AG09309 (cell line): ENCODE data around the gene MACF1.

Experiments used
- DNase-seq: peaks from one replicate; pipeline ENCODE4 v3.0.0-alpha.2; 2010; ENCODE audit warnings: low read depth
- H3K4me3 ChIP-seq: 2 replicates; pipeline ENCODE4 v1.5.1; 2011; ENCODE audit warnings: mild to moderate bottlenecking, low read depth, low read length, moderate library complexity; ENCODE audit not compliant: control insufficient read depth
- CTCF ChIP-seq: IDR thresholded peaks from 2 replicates; pipeline ENCODE4 v1.5.1; 2011; ENCODE audit warnings: mild to moderate bottlenecking, low read depth, low read length, inconsistent platforms; ENCODE audit not compliant: insufficient read depth, control insufficient read depth; ENCODE audit errors: missing control alignments

The MACF1 gene

GRCh38 chr1:39381839-39382238 is 177.3 kb downstream of the MACF1 start:
- no peak for DNase-seq
- no peak overlapping the region for H3K4me3 ChIP-seq
- no peak for TF ChIP-seq CTCF

GRCh38 chr1:39384305-39384704 is 179.8 kb downstream of the MACF1 start:
- no peak overlapping the region for H3K4me3 ChIP-seq
- no peak for TF ChIP-seq CTCF
- no peak for DNase-seq

GRCh38 chr1:39385067-39385988 is 180.8 kb downstream of the MACF1 start:
- no peak for TF ChIP-seq CTCF
- DNase-seq = no peak

GRCh38 chr1:39386997-39387396 is 182.5 kb downstream of the MACF1 start:
- DNase-seq = no peak
- no peak overlapping the region for H3K4me3 ChIP-seq
- TF ChIP-seq CTCF = no peak

More at GRCh38 chr1:39385067-39385988, 180.8 kb downstream of the MACF1 start:
- no peak overlapping the region for H3K4me3 ChIP-seq

GRCh38 chr1:39387452-39387851 is 183.0 kb downstream of the MACF1 start:
- TF ChIP-seq CTCF = peak; percentile 40
- DNase-seq = peak; percentile 77
- no peak overlapping the region for H3K4me3 ChIP-seq

- H3K4me3 ChIP-seq = no peak overlapping the region
- no peak for DNase-seq
- TF ChIP-seq CTCF = no peak
Measured at GRCh38 chr1:39391691-39392679, 187.5 kb downstream of the MACF1 start.
